HL-60 (cell line): Measurements from ENCODE around the gene PIGK.

Experiments used
- SPI1 ChIP-seq: IDR thresholded peaks from 2 replicates; pipeline ENCODE4 v1.6.1; 2012; ENCODE audit warnings: low read depth, mild to moderate bottlenecking, borderline replicate concordance
- TF ChIP-seq, protein P1 (sequence below): IDR thresholded peaks from one replicate; pipeline ENCODE4 v1.5.1; 2011; ENCODE audit warnings: low read length, control low read depth, inconsistent platforms; ENCODE audit not compliant: insufficient read depth

DNA sequence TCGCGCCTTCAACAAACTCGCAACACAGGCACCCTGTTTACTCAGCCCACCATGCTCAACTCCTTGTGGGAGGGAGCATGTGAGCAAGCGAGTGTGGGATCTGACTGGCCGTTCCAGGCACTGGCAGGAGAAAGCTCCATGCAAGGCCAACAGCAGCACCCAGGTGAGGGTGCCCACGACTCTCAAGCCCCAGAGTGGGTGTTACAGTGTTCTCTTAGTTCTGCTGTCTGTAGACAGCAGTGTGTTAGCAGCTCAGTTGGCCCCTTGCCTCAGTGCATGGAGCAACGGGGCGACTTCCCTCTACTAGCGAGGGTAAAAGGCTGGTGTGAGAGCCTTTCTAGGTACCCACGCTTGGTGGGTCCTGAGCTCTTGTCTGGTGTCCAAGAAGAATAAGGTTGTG lies 114.6 kb downstream of the PIGK start:
- TF ChIP-seq, protein P1, sequence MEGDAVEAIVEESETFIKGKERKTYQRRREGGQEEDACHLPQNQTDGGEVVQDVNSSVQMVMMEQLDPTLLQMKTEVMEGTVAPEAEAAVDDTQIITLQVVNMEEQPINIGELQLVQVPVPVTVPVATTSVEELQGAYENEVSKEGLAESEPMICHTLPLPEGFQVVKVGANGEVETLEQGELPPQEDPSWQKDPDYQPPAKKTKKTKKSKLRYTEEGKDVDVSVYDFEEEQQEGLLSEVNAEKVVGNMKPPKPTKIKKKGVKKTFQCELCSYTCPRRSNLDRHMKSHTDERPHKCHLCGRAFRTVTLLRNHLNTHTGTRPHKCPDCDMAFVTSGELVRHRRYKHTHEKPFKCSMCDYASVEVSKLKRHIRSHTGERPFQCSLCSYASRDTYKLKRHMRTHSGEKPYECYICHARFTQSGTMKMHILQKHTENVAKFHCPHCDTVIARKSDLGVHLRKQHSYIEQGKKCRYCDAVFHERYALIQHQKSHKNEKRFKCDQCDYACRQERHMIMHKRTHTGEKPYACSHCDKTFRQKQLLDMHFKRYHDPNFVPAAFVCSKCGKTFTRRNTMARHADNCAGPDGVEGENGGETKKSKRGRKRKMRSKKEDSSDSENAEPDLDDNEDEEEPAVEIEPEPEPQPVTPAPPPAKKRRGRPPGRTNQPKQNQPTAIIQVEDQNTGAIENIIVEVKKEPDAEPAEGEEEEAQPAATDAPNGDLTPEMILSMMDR, result no peak
- TF ChIP-seq SPI1, result no peak
